ENCODE measurements around the gene DNAH2. TPM values are rescaled to one million over a fixed set of nuclear protein-coding genes. Genes with fewer than 3 reads are reported as not detected.

Gene DNAH2
- total and polyA plus RNA-seq, 10 donors: 0.02 to 1.1 (median 0.13) TPM; not detected in 1

GRCh38 chr17:7782240-7782639 lies 64.7 kb downstream of the DNAH2 start:
- Histone ChIP-seq H3K4me1 (no peaks in the 10 kb centered on the region), H3K4me3 (no peak overlapping the region), H3K9me3 (no peaks in the 10 kb centered on the region), H3K27ac (no peak overlapping the region), H3K27me3 (replicated peaks in 1 of 7) (peaks cover 0 to 54% (median 0%) of the 10 kb centered on the region in 7 donors), H3K36me3 (no peaks in the 10 kb centered on the region)
- DNase-seq: no peak
- intact Hi-C loops (cut with DNase I; ENCODE audit: low total_unique reads): no loop called here
- whole genome bisulfite sequencing, 5 donors: 21 to 48% (median 40%) methylated on average over 2 of the region's 2 CpGs
- TF ChIP-seq POLR2A (IDR thresholded peaks at IDR 0.05): no peak
- no peak for TF ChIP-seq CTCF (IDR thresholded peaks at IDR 0.05 in 8 of 11, conservative IDR thresholded peaks at IDR 0.05 in 3 of 11)
- TF ChIP-seq POLR2AphosphoS5 (IDR thresholded peaks at IDR 0.05): no peak

DNA sequence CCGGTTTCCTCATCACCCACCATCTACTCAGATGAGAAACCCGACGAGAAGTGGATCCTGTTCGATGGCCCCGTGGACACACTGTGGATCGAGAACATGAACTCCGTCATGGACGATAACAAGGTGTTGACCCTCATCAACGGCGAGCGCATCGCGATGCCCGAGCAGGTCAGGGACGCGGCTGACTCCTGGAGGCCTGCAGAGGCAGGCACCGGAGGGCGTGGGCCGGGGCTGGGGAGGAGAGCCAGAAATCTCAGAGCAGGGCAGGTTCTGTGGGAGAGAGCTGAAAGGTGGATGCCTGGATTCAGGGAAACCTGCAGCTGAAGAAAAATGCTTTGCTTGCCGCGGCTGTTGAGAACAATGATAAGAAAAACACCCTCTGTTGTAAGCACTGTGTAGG lies 69.3 kb downstream of the DNAH2 start:
- Histone ChIP-seq H3K27me3 (replicated peaks in 1 of 7) (peaks cover 0 to 18% (median 0%) of the 10 kb centered on the region in 7 donors), H3K27ac (no peak overlapping the region), H3K4me3 (no peak overlapping the region), H3K4me1 (no peaks in the 10 kb centered on the region), H3K36me3 (no peaks in the 10 kb centered on the region), H3K9me3 (no peaks in the 10 kb centered on the region)
- no peak for DNase-seq
- WGBS, 5 donors: 88 to 92% (median 90%) methylated on average over 21 of the region's 21 CpGs
- TF ChIP-seq POLR2AphosphoS5 (IDR thresholded peaks at IDR 0.05) (no peak), POLR2A (IDR thresholded peaks at IDR 0.05) (no peak), CTCF (IDR thresholded peaks at IDR 0.05 in 8 of 11, conservative IDR thresholded peaks at IDR 0.05 in 3 of 11) (no peak)
- intact Hi-C loops (cut with DNase I; ENCODE audit: low total_unique reads): no loop called here

GRCh38 chr17:7789131-7789530 lies 71.6 kb downstream of the DNAH2 start:
- Histone ChIP-seq H3K27ac (no peak overlapping the region), H3K9me3 (no peaks in the 10 kb centered on the region), H3K4me1 (no peaks in the 10 kb centered on the region), H3K27me3 (replicated peaks in 1 of 7) (peaks cover 0 to 2% (median 0%) of the 10 kb centered on the region in 7 donors), H3K4me3 (no peak overlapping the region), H3K36me3 (no peaks in the 10 kb centered on the region)
- 71 to 85% (median 78%) methylated on average over 9 of the region's 9 CpGs for WGBS, 5 donors
- intact Hi-C loops (cut with DNase I; ENCODE audit: low total_unique reads): no loop called here
- TF ChIP-seq CTCF (IDR thresholded peaks at IDR 0.05 in 8 of 11, conservative IDR thresholded peaks at IDR 0.05 in 3 of 11) (no peak), POLR2A (IDR thresholded peaks at IDR 0.05) (no peak), POLR2AphosphoS5 (IDR thresholded peaks at IDR 0.05) (no peak)
- no peak for DNase-seq

GRCh38 chr17:7790150-7790549 lies 72.6 kb downstream of the DNAH2 start:
- no peaks in the 10 kb centered on the region for H3K9me3 ChIP-seq
- intact Hi-C loops (cut with DNase I; ENCODE audit: low total_unique reads): no loop called here
- H3K27ac ChIP-seq: no peak overlapping the region
- H3K36me3 ChIP-seq: no peaks in the 10 kb centered on the region
- TF ChIP-seq POLR2A (IDR thresholded peaks at IDR 0.05) (no peak), POLR2AphosphoS5 (IDR thresholded peaks at IDR 0.05) (no peak)
- H3K4me1 ChIP-seq: no peaks in the 10 kb centered on the region
- WGBS, 5 donors: 87 to 97% (median 90%) methylated on average over 5 of the region's 5 CpGs
- H3K4me3 ChIP-seq: no peak overlapping the region
- no peak for DNase-seq
- peaks cover 0 to 12% (median 0%) of the 10 kb centered on the region in 7 donors for H3K27me3 ChIP-seq (replicated peaks in 1 of 7)

DNA sequence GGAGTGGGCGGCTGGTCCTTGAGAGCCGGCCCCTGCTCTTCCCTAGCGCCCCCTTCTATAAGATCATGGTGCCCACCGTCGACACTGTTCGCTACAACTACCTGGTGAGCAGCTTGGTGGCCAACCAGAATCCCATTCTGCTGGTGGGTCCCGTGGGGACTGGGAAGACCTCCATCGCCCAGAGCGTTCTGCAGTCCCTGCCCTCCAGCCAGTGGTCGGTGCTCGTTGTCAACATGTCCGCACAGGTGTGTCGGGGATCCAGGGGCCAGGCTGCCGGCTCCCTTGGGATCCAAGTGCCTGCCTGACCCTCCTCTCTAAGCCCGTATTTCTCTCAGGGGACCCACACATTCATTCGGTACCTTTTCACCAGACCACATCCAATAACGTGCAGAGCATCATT lies 75.1 kb downstream of the DNAH2 start:
- Histone ChIP-seq H3K4me1 (no peaks in the 10 kb centered on the region), H3K4me3 (no peak overlapping the region), H3K27me3 (replicated peaks in 1 of 7) (peaks cover 0 to 26% (median 0%) of the 10 kb centered on the region in 7 donors), H3K9me3 (no peaks in the 10 kb centered on the region), H3K36me3 (no peaks in the 10 kb centered on the region), H3K27ac (no peak overlapping the region)
- intact Hi-C loops (cut with DNase I; ENCODE audit: low total_unique reads): no loop called here
- 85 to 96% (median 92%) methylated on average over 11 to 17 of the region's 17 CpGs for WGBS, 5 donors
- TF ChIP-seq CTCF (IDR thresholded peaks at IDR 0.05 in 8 of 11, conservative IDR thresholded peaks at IDR 0.05 in 3 of 11) (no peak), POLR2AphosphoS5 (IDR thresholded peaks at IDR 0.05) (no peak), POLR2A (IDR thresholded peaks at IDR 0.05) (no peak)
- DNase-seq: peak; percentile 50
